Measurements from ENCODE around the gene LHX6. TPM values are rescaled to one million over a fixed set of nuclear protein-coding genes. Genes with fewer than 3 reads are reported as not detected.

LHX6 gene
- total and polyA plus RNA-seq, 4 donors, result 12.2 to 13.8 TPM; not detected in 2

GRCh38 chr9:122218935-122219855 lies 9.6 kb downstream of the LHX6 start:
- 3 to 5% methylated on average over 57 to 59 of the region's 59 CpGs for WGBS, 2 donors
- H3K27me3 ChIP-seq (ENCODE audit: control insufficient read depth in 1 of 2, insufficient read depth in 2 of 2, low read length in 1 of 2), result no peaks in the 10 kb centered on the region

GRCh38 chr9:122218071-122218934 lies 10.5 kb downstream of the LHX6 start:
- no peak overlapping the region for H3K27ac ChIP-seq (ENCODE audit: low read depth in 1 of 2, low read length in 2 of 2)
- H3K27me3 ChIP-seq (ENCODE audit: control insufficient read depth in 1 of 2, insufficient read depth in 2 of 2, low read length in 1 of 2), result no peaks in the 10 kb centered on the region
- peaks cover 2% of the 10 kb centered on the region for H3K9me3 ChIP-seq (ENCODE audit: control insufficient read depth, low read length)
- H3K4me3 ChIP-seq (ENCODE audit: low read length in 2 of 2), result no peak overlapping the region
- H3K36me3 ChIP-seq (ENCODE audit: control insufficient read depth in 1 of 2, insufficient read depth in 2 of 2, low read length in 1 of 2), result no peaks in the 10 kb centered on the region
- WGBS, 2 donors, result 50 to 55% methylated on average over 11 of the region's 11 CpGs
- intact Hi-C loops (cut with DNase I), result no loop called here
- DNase-seq (no peak), ATAC-seq (ENCODE audit: low FRiP score) (no peak)
- H3K4me1 ChIP-seq (ENCODE audit: control insufficient read depth in 1 of 2, insufficient read depth in 2 of 2, low read length in 2 of 2), result no peaks in the 10 kb centered on the region

More at GRCh38 chr9:122218935-122219855, 9.6 kb downstream of the LHX6 start:
- intact Hi-C loops (cut with DNase I), result no loop called here
- Histone ChIP-seq H3K9me3 (ENCODE audit: control insufficient read depth, low read length) (peaks cover 2% of the 10 kb centered on the region), H3K27ac (ENCODE audit: low read depth in 1 of 2, low read length in 2 of 2) (no peak overlapping the region), H3K4me3 (ENCODE audit: low read length in 2 of 2) (no peak overlapping the region), H3K36me3 (ENCODE audit: control insufficient read depth in 1 of 2, insufficient read depth in 2 of 2, low read length in 1 of 2) (no peaks in the 10 kb centered on the region), H3K4me1 (ENCODE audit: control insufficient read depth in 1 of 2, insufficient read depth in 2 of 2, low read length in 2 of 2) (no peaks in the 10 kb centered on the region)
- DNase-seq, result no peak
- ATAC-seq (ENCODE audit: low FRiP score), result no peak

- no peaks in the 10 kb centered on the region for H3K4me1 ChIP-seq (ENCODE audit: control insufficient read depth in 1 of 2, insufficient read depth in 2 of 2, low read length in 2 of 2)
These were observed 11.1 kb downstream of the LHX6 start for GRCh38 chr9:122217640-122218039.

GRCh38 chr9:122216798-122217418 lies 11.8 kb downstream of the LHX6 start:
- Histone ChIP-seq H3K4me3 (ENCODE audit: low read length in 2 of 2) (no peak overlapping the region), H3K9me3 (ENCODE audit: control insufficient read depth, low read length) (peaks cover 2% of the 10 kb centered on the region), H3K27ac (ENCODE audit: low read depth in 1 of 2, low read length in 2 of 2) (no peak overlapping the region), H3K27me3 (ENCODE audit: control insufficient read depth in 1 of 2, insufficient read depth in 2 of 2, low read length in 1 of 2) (no peaks in the 10 kb centered on the region), H3K4me1 (ENCODE audit: control insufficient read depth in 1 of 2, insufficient read depth in 2 of 2, low read length in 2 of 2) (no peaks in the 10 kb centered on the region), H3K36me3 (ENCODE audit: control insufficient read depth in 1 of 2, insufficient read depth in 2 of 2, low read length in 1 of 2) (no peaks in the 10 kb centered on the region)
- DNase-seq, result no peak
- intact Hi-C loops (cut with DNase I), result no loop called here
- 33 to 34% methylated on average over 35 of the region's 35 CpGs for WGBS, 2 donors
- no peak for ATAC-seq (ENCODE audit: low FRiP score)

More at GRCh38 chr9:122217640-122218039, 11.1 kb downstream of the LHX6 start:
- H3K4me3 ChIP-seq (ENCODE audit: low read length in 2 of 2), result no peak overlapping the region
- no peaks in the 10 kb centered on the region for H3K36me3 ChIP-seq (ENCODE audit: control insufficient read depth in 1 of 2, insufficient read depth in 2 of 2, low read length in 1 of 2)
- no peaks in the 10 kb centered on the region for H3K27me3 ChIP-seq (ENCODE audit: control insufficient read depth in 1 of 2, insufficient read depth in 2 of 2, low read length in 1 of 2)
- intact Hi-C loops (cut with DNase I), result no loop called here
- ATAC-seq (ENCODE audit: low FRiP score) (no peak), DNase-seq (no peak)
- peaks cover 2% of the 10 kb centered on the region for H3K9me3 ChIP-seq (ENCODE audit: control insufficient read depth, low read length)
- H3K27ac ChIP-seq (ENCODE audit: low read depth in 1 of 2, low read length in 2 of 2), result no peak overlapping the region
- 57 to 59% methylated on average over 4 of the region's 4 CpGs for WGBS, 2 donors

GRCh38 chr9:122216138-122216797 lies 12.5 kb downstream of the LHX6 start:
- H3K27me3 ChIP-seq (ENCODE audit: control insufficient read depth in 1 of 2, insufficient read depth in 2 of 2, low read length in 1 of 2), result no peaks in the 10 kb centered on the region
- H3K4me1 ChIP-seq (ENCODE audit: control insufficient read depth in 1 of 2, insufficient read depth in 2 of 2, low read length in 2 of 2), result no peaks in the 10 kb centered on the region
- no peak overlapping the region for H3K27ac ChIP-seq (ENCODE audit: low read depth in 1 of 2, low read length in 2 of 2)
- H3K36me3 ChIP-seq (ENCODE audit: control insufficient read depth in 1 of 2, insufficient read depth in 2 of 2, low read length in 1 of 2), result no peaks in the 10 kb centered on the region
- H3K9me3 ChIP-seq (ENCODE audit: control insufficient read depth, low read length), result peaks cover 2% of the 10 kb centered on the region
- H3K4me3 ChIP-seq (ENCODE audit: low read length in 2 of 2), result no peak overlapping the region
- WGBS, 2 donors, result 73 to 79% methylated on average over 4 of the region's 4 CpGs
- ATAC-seq (ENCODE audit: low FRiP score) (no peak), DNase-seq (no peak)
- intact Hi-C loops (cut with DNase I), result no loop called here

GRCh38 chr9:122215663-122216062 lies 13.1 kb downstream of the LHX6 start:
- H3K27me3 ChIP-seq (ENCODE audit: control insufficient read depth in 1 of 2, insufficient read depth in 2 of 2, low read length in 1 of 2), result no peaks in the 10 kb centered on the region
- peaks cover 2% of the 10 kb centered on the region for H3K9me3 ChIP-seq (ENCODE audit: control insufficient read depth, low read length)
- no peak for ATAC-seq (ENCODE audit: low FRiP score)
- WGBS, 2 donors, result 95 to 96% methylated on average over 1 of the region's 1 CpG
- no peak for DNase-seq
- no peaks in the 10 kb centered on the region for H3K36me3 ChIP-seq (ENCODE audit: control insufficient read depth in 1 of 2, insufficient read depth in 2 of 2, low read length in 1 of 2)
- intact Hi-C loops (cut with DNase I), result no loop called here
- no peak overlapping the region for H3K4me3 ChIP-seq (ENCODE audit: low read length in 2 of 2)
- no peak overlapping the region for H3K27ac ChIP-seq (ENCODE audit: low read depth in 1 of 2, low read length in 2 of 2)
- H3K4me1 ChIP-seq (ENCODE audit: control insufficient read depth in 1 of 2, insufficient read depth in 2 of 2, low read length in 2 of 2), result no peaks in the 10 kb centered on the region

- WGBS, 2 donors, result 26 to 28% methylated on average over 9 of the region's 9 CpGs
- DNase-seq (no peak), ATAC-seq (ENCODE audit: low FRiP score) (no peak)
- intact Hi-C loops (cut with DNase I), result no loop called here
- Histone ChIP-seq H3K4me1 (ENCODE audit: control insufficient read depth in 1 of 2, insufficient read depth in 2 of 2, low read length in 2 of 2) (no peaks in the 10 kb centered on the region), H3K4me3 (ENCODE audit: low read length in 2 of 2) (no peak overlapping the region), H3K27ac (ENCODE audit: low read depth in 1 of 2, low read length in 2 of 2) (no peak overlapping the region), H3K27me3 (ENCODE audit: control insufficient read depth in 1 of 2, insufficient read depth in 2 of 2, low read length in 1 of 2) (peaks cover 0 to 2% of the 10 kb centered on the region in 2 donors), H3K9me3 (ENCODE audit: control insufficient read depth, low read length) (peaks cover 2% of the 10 kb centered on the region), H3K36me3 (ENCODE audit: control insufficient read depth in 1 of 2, insufficient read depth in 2 of 2, low read length in 1 of 2) (no peaks in the 10 kb centered on the region)
These were observed 14.2 kb downstream of the LHX6 start for GRCh38 chr9:122214507-122214906.
